ENCODE results near the gene MORN1. TPM values are rescaled to one million over a fixed set of nuclear protein-coding genes. Genes with fewer than 3 reads are reported as not detected.
A peak's percentile ranks its signal among the peaks of the same experiment; 100 is the strongest.

MORN1 gene
- total RNA-seq, 1 donor from 2014 or later = 11.8 TPM

DNA sequence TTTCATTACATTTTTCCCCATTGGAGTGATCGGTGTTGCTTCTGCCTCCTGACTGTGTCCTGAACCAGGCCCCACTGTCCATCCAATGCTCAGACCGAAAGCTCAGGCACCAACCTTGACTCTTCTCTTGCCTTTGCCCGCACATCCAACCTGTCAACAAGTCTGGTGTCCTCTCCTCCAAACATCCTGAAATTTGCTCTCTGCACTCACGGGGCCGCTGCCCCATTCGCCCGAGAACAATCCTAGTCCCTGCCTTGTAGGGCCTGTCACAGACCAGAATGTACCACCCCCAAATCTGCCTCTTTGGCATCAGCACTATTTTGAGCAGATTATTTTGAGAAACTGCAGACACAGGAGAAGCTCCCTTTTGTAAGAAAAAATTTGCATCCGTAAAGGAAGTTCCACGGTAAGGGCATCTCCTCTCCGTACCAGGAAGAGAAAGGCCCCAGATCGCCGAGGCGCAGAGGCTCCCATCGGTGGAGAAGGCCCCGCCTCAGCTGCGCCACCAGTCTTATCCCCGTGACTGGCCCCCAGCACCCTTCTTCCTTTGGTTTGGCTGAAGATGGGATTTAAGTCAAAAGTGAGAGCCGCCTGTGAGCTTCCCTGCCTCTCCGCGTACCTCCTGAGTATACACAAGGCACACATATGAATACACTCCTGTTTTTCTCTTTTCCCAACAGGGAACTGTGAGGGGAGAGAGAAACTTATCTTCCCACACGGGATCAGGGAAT is 7.1 kb downstream of the MORN1 start:
- TF ChIP-seq, protein P1, sequence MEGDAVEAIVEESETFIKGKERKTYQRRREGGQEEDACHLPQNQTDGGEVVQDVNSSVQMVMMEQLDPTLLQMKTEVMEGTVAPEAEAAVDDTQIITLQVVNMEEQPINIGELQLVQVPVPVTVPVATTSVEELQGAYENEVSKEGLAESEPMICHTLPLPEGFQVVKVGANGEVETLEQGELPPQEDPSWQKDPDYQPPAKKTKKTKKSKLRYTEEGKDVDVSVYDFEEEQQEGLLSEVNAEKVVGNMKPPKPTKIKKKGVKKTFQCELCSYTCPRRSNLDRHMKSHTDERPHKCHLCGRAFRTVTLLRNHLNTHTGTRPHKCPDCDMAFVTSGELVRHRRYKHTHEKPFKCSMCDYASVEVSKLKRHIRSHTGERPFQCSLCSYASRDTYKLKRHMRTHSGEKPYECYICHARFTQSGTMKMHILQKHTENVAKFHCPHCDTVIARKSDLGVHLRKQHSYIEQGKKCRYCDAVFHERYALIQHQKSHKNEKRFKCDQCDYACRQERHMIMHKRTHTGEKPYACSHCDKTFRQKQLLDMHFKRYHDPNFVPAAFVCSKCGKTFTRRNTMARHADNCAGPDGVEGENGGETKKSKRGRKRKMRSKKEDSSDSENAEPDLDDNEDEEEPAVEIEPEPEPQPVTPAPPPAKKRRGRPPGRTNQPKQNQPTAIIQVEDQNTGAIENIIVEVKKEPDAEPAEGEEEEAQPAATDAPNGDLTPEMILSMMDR (IDR thresholded peaks at IDR 0.05) = no peak
- TF ChIP-seq POLR2AphosphoS5 (IDR thresholded peaks at IDR 0.05; ENCODE audit: insufficient read depth in 1 of 2, low read depth in 1 of 2) (no peak), POLR2A (IDR thresholded peaks at IDR 0.05) (no peak)
- Histone ChIP-seq H3K4me3 (no peak overlapping the region), H3K4me1 (peaks cover 11% of the 10 kb centered on the region), H3K27me3 (no peaks in the 10 kb centered on the region), H3K27ac (no peak overlapping the region), H3K9me3 (no peaks in the 10 kb centered on the region), H3K36me3 (no peaks in the 10 kb centered on the region)
- intact Hi-C loops (cut with DNase I) = no loop called here
- no peak for DNase-seq (ENCODE audit: extremely low spot score in 2 of 2)

DNA sequence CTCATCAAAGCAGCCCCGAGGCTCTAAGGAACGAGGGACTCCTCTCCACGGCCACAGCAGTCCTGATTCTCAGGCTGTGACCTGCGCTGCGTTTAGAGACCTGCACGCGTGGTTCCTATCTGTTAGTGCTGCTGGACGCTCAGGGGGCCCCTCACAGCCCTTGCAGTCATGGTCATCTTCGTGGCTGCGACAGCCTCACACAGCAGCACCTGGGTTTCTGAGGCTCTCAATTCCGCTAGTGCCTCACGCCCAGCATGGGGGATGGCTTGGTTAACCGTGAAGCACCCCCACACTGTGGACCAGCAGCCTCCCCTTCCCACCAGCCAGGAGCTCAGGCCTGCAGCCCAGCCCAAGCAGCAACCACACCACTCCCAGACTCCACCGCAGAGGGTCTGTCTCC is 7.8 kb downstream of the MORN1 start:
- no peaks in the 10 kb centered on the region for H3K9me3 ChIP-seq
- DNase-seq (ENCODE audit: extremely low spot score in 2 of 2) = no peak
- intact Hi-C loops (cut with DNase I) = no loop called here
- H3K27ac ChIP-seq = no peak overlapping the region
- TF ChIP-seq POLR2A (IDR thresholded peaks at IDR 0.05) = no peak
- no peak for TF ChIP-seq POLR2AphosphoS5 (IDR thresholded peaks at IDR 0.05; ENCODE audit: insufficient read depth in 1 of 2, low read depth in 1 of 2)
- TF ChIP-seq, protein P1 (IDR thresholded peaks at IDR 0.05) = no peak
- peaks cover 11% of the 10 kb centered on the region for H3K4me1 ChIP-seq
- no peak overlapping the region for H3K4me3 ChIP-seq
- no peaks in the 10 kb centered on the region for H3K36me3 ChIP-seq
- H3K27me3 ChIP-seq = no peaks in the 10 kb centered on the region

DNA sequence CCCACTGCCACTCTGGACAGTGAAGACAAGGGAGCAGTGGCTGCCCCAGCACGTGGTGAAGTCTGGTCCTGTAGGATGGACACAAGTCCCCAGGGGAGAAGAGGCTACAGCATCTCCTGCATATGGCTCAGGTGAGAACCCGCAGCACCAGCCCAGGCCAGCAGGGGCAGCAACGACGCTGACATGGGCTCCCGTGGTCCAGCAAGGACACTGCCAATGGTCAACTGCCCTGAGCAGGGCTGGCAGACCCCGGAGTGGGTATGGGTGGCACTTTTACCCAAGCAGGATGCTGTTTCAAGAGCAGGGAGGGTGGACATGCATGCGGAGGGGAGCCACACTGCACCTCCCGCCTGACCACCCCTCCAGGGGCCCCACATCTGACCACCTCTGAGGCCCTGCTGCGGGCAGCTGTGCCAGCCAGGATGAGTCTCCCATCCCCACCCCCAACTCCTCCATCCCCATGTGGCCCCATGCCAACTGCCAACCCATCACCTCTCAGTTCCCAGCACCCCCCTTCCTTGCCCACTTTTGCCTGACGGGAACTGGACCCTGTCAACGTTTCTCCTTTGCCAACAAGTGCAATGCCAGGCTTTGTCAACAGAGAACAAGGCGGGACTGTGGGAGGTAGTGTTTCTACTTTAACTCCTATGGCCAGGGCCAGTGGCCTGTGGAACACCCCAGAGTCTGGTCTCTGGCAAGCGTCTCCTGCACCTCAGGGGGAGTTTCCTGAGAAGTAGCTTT is 8.6 kb downstream of the MORN1 start:
- no peak for DNase-seq (ENCODE audit: extremely low spot score in 2 of 2)
- Histone ChIP-seq H3K27ac (no peak overlapping the region), H3K4me3 (no peak overlapping the region), H3K36me3 (no peaks in the 10 kb centered on the region), H3K27me3 (no peaks in the 10 kb centered on the region), H3K9me3 (no peaks in the 10 kb centered on the region), H3K4me1 (peaks cover 11% of the 10 kb centered on the region)
- intact Hi-C loops (cut with DNase I) = no loop called here
- TF ChIP-seq, protein P1 (IDR thresholded peaks at IDR 0.05) = peak in 2 of 3 experiments; percentile 10 to 18
- no peak for TF ChIP-seq POLR2AphosphoS5 (IDR thresholded peaks at IDR 0.05; ENCODE audit: insufficient read depth in 1 of 2, low read depth in 1 of 2)

DNA sequence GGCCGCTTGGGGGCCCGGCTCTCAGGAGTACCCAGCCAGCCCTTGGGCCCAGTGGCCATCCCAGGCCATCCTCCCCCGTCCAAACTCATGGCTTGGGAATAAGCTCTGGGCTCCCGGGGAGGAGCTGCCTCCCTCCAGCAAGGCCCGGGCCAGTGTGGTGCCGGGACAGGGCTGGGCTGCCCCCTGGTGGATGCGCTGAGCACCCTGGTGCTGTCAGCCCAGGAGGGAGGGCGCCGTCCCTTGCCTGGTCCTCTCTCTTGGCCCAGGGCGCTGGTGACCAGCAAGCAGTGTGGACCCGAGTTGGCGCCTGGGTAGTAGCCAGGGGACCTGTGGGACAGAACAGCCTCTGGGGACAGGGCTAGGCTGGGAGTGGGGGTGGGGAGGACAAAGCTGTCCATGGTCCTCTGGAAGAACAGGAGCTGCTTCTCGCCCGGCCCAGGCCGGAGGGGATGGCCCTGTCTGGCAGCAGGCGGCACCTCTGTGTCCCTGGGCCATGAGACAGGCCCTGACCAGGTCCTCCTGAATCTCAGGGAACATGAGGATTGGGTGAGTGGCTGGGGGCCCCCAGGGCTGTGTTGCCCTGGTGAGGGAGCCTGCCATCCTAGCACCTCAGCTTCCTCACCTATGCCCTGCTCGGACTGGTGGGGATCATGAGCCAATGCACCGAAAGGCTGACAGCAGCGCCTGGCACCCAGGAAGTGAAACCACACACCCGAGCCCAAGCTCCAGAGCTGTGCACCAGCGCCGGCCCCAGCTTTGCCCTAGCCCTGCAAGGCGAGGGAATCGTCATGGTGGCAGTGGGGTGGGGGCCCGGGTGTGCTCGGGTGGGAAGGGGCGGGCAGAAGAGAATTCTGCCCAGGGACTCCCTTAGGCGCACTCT is 9.4 kb downstream of the MORN1 start:
- no peak for DNase-seq (ENCODE audit: extremely low spot score in 2 of 2)
- Histone ChIP-seq H3K9me3 (no peaks in the 10 kb centered on the region), H3K4me3 (no peak overlapping the region), H3K27me3 (no peaks in the 10 kb centered on the region), H3K4me1 (peaks cover 11% of the 10 kb centered on the region), H3K36me3 (no peaks in the 10 kb centered on the region), H3K27ac (peak overlapping the region; percentile 51)
- intact Hi-C loops (cut with DNase I) = loop anchor here (2.0 kb wide), 1 partner anchor 187 kb away; the partner anchor contains the start of gene FAAP20
- TF ChIP-seq POLR2A (IDR thresholded peaks at IDR 0.05) (no peak), POLR2AphosphoS5 (IDR thresholded peaks at IDR 0.05; ENCODE audit: insufficient read depth in 1 of 2, low read depth in 1 of 2) (peak; percentile 49 to 68)
- TF ChIP-seq, protein P1 (IDR thresholded peaks at IDR 0.05) = peak; percentile 80 to 96 (median 83)
